Measurements from ENCODE around the gene RNASE1.

DNA sequence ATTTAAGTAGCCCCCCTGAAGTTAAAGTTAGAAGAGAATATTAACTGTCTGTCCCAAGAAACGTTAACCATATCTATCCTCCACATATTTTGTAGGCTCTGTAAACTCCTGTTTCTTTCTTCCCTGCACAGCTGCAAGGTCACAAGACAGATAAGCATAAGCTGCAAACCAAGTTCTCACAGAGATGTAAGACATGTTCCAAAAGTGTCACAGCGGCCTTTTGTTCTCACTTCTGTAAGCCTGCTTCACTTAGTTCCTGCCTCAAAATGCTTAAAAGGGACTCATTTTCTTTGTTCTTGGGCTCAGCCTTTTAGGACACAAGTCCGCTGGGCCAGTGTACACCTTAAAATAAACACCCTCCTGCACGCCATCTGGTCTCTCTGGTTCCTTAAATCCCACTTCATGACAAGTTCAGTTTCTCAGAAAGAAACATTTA lies 3.2 kb downstream of the RNASE1 start:
- TF ChIP-seq, protein P1, sequence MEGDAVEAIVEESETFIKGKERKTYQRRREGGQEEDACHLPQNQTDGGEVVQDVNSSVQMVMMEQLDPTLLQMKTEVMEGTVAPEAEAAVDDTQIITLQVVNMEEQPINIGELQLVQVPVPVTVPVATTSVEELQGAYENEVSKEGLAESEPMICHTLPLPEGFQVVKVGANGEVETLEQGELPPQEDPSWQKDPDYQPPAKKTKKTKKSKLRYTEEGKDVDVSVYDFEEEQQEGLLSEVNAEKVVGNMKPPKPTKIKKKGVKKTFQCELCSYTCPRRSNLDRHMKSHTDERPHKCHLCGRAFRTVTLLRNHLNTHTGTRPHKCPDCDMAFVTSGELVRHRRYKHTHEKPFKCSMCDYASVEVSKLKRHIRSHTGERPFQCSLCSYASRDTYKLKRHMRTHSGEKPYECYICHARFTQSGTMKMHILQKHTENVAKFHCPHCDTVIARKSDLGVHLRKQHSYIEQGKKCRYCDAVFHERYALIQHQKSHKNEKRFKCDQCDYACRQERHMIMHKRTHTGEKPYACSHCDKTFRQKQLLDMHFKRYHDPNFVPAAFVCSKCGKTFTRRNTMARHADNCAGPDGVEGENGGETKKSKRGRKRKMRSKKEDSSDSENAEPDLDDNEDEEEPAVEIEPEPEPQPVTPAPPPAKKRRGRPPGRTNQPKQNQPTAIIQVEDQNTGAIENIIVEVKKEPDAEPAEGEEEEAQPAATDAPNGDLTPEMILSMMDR (conservative IDR thresholded peaks at IDR 0.05; ENCODE audit: low read depth, low read length), result no peak
- TF ChIP-seq EZH2 (IDR thresholded peaks at IDR 0.05; ENCODE audit: borderline replicate concordance, low read depth, low read length, poor library complexity, severe bottlenecking), result no peak

Measured in A673 (cell line).